B cell (primary cell): Measurements from ENCODE around the gene FAM229B. TPM values are rescaled to one million over a fixed set of nuclear protein-coding genes. Genes with fewer than 3 reads are reported as not detected.
A peak's percentile ranks its signal among the peaks of the same experiment; 100 is the strongest.

ENCODE experiments used
- ATAC-seq: fragments of 200-7000 bp; cut with Tn5 transposase; one replicate; pipeline ENCODE4 v1.10.0; 2021; ENCODE audit warnings: low read depth, mild to moderate bottlenecking, moderate number of reproducible peaks, moderate library complexity
- CTCF ChIA-PET: fragments of 350-600 bp; sonication (Branson Sonifier 250); formaldehyde crosslinking; loops from one replicate; lab custom pipeline; 2021; ENCODE audit warnings: antibody characterized with exemption, inconsistent platforms; lab: Charles Lee
- POLR2A ChIA-PET: fragments of 350-600 bp; sonication (Branson Sonifier 250); formaldehyde crosslinking; loops from one replicate; lab custom pipeline; 2021; ENCODE audit warnings: antibody characterized with exemption; lab: Charles Lee
- DNase-seq: peaks from one replicate; pipeline ENCODE4 v3.0.0; 2013
- H2AFZ ChIP-seq: 2 replicates; pipeline ENCODE4 v1.6.1; 2012; ENCODE audit warnings: mild to moderate bottlenecking, low read depth, low read length; ENCODE audit not compliant: insufficient read depth, poor library complexity, severe bottlenecking
- H3K27ac ChIP-seq, 2 donors: 1 replicate in 1 of 2; 2 replicates in 1 of 2; pipeline ENCODE4 v1.5.1; 2012 to 2013; ENCODE audit warnings: low read length in 2 of 2, mild to moderate bottlenecking in 2 of 2, moderate library complexity in 1 of 2
- H3K27me3 ChIP-seq, 4 experiments: fragments of 200-600 bp in 1 of 4; sonication (generic) in 1 of 4; replicated peaks in 1 of 4; 1 replicate in 2 of 4; 2 replicates in 2 of 4; pipeline versions ENCODE4 v1.6.1 to v1.7.0; 2013 to 2016; ENCODE audit warnings: low read length in 3 of 4, mild to moderate bottlenecking in 2 of 4, mixed read lengths in 1 of 4, moderate library complexity in 1 of 4; ENCODE audit not compliant: insufficient read depth in 4 of 4, control insufficient read depth in 3 of 4; ENCODE audit errors: control extremely low read depth in 1 of 4
- H3K36me3 ChIP-seq, 2 experiments: replicated peaks in 1 of 2; 1 replicate in 1 of 2; 2 replicates in 1 of 2; pipeline versions ENCODE4 v1.6.1 to v1.7.1; 2013; ENCODE audit warnings: low read length in 1 of 2; ENCODE audit not compliant: insufficient read depth in 2 of 2, control insufficient read depth in 1 of 2; ENCODE audit errors: control extremely low read depth in 1 of 2, extremely low read depth in 1 of 2
- H3K4me1 ChIP-seq, 2 donors: fragments of 200-600 bp in 1 of 2; sonication (generic) in 1 of 2; 1 replicate in 1 of 2; 2 replicates in 1 of 2; pipeline versions ENCODE4 v1.5.1 to v1.6.1; 2013 to 2017; ENCODE audit warnings: low read length in 2 of 2; ENCODE audit not compliant: control insufficient read depth in 2 of 2, insufficient read depth in 2 of 2
- H3K4me2 ChIP-seq: replicated peaks from 2 replicates; pipeline ENCODE3; 2012; ENCODE audit warnings: mild to moderate bottlenecking, low read depth, low read length; ENCODE audit not compliant: poor library complexity, severe bottlenecking
- H3K4me3 ChIP-seq, 5 experiments: fragments of 200-600 bp in 1 of 5; sonication (generic) in 1 of 5; 1 replicate in 3 of 5; 2 replicates in 2 of 5; pipeline versions ENCODE4 v1.5.1 to v1.7.0; 2011 to 2016; ENCODE audit warnings: low read length in 4 of 5, mild to moderate bottlenecking in 4 of 5, low read depth in 2 of 5, control low read depth in 1 of 5, moderate library complexity in 1 of 5; ENCODE audit not compliant: insufficient read depth in 1 of 5; ENCODE audit errors: control extremely low read depth in 1 of 5, extremely low read depth in 1 of 5
- H3K79me2 ChIP-seq: fragments of 200-600 bp; sonication (generic); one replicate; pipeline ENCODE4 v1.6.0; 2016; ENCODE audit warnings: low read length; ENCODE audit not compliant: control insufficient read depth, insufficient read depth
- H3K9ac ChIP-seq: fragments of 200-600 bp; sonication (generic); 2 replicates; pipeline ENCODE4 v1.6.1; 2017; ENCODE audit warnings: mild to moderate bottlenecking, low read length, moderate library complexity
- H3K9me3 ChIP-seq, 3 donors: one replicate each; pipeline versions ENCODE4 v1.6.1 to v1.7.1; 2013; ENCODE audit warnings: low read length in 2 of 3; ENCODE audit not compliant: control insufficient read depth in 2 of 3, insufficient read depth in 1 of 3; ENCODE audit errors: control extremely low read depth in 1 of 3
- H4K20me1 ChIP-seq: 2 replicates; pipeline ENCODE4 v1.6.0; 2012; ENCODE audit warnings: mild to moderate bottlenecking, low read length; ENCODE audit not compliant: insufficient read depth, control insufficient read depth, poor library complexity, severe bottlenecking
- H3K27ac Mint-ChIP-seq: one replicate; pipeline ENCODE4 v1.8.0; 2021; ENCODE audit warnings: mixed read lengths
- H3K27me3 Mint-ChIP-seq: one replicate; pipeline ENCODE4 v1.8.0; 2021; ENCODE audit warnings: mixed read lengths
- H3K4me1 Mint-ChIP-seq: one replicate; pipeline ENCODE4 v1.8.0; 2021; ENCODE audit warnings: mixed read lengths
- H3K4me3 Mint-ChIP-seq: one replicate; pipeline ENCODE4 v1.8.0; 2021; ENCODE audit warnings: mixed read lengths
- H3K9me3 Mint-ChIP-seq: one replicate; pipeline ENCODE4 v1.8.0; 2022; ENCODE audit warnings: mixed read lengths; ENCODE audit not compliant: insufficient read depth
- EZH2 ChIP-seq: IDR thresholded peaks from 2 replicates; pipeline ENCODE4 v1.6.1; 2012; ENCODE audit warnings: borderline replicate concordance, low read depth, mild to moderate bottlenecking, moderate library complexity, low read length; ENCODE audit not compliant: insufficient read depth, poor library complexity, severe bottlenecking
- WGBS: methylation state at CpG from one replicate; pipeline ENCODE4 v1.1.5; 2013; ENCODE audit warnings: missing lambda C conversion rate; ENCODE audit not compliant: insufficient coverage; 5-methylcytosine and 5-hydroxymethylcytosine counted together
- intact Hi-C: fragments of 100-400 bp; cut with micrococcal nuclease; formaldehyde crosslinking; loops from one replicate; pipeline ENCODE4 v1.10.0; 2022
- polyA plus RNA-seq: library from polyadenylated mRNA; depleted of rRNA; stranded (reverse); fragments of >200 nt; gene quantifications from 2 replicates; pipeline ENCODE4 v1.2.3, GENCODE V29; 2012
- total RNA-seq, 2 donors: library from RNA; stranded (reverse); fragments of 120-200 nt in 1 of 2; gene quantifications; 1 replicate in 1 of 2; 2 replicates in 1 of 2; pipeline versions ENCODE4 v1.2.3 to v1.2.4, GENCODE V29; 2013 to 2022
- TF ChIP-seq, protein P1 (sequence below): fragments of 200-600 bp; IDR thresholded peaks from one replicate; pipeline ENCODE4 v1.8.0; 2022; ENCODE audit warnings: antibody characterized with exemption, mild to moderate bottlenecking

Gene FAM229B
- total and polyA plus RNA-seq, 2 donors (not counting 1 experiment from before 2014, with no cell fraction given) = 1.3 to 4.4 TPM

DNA sequence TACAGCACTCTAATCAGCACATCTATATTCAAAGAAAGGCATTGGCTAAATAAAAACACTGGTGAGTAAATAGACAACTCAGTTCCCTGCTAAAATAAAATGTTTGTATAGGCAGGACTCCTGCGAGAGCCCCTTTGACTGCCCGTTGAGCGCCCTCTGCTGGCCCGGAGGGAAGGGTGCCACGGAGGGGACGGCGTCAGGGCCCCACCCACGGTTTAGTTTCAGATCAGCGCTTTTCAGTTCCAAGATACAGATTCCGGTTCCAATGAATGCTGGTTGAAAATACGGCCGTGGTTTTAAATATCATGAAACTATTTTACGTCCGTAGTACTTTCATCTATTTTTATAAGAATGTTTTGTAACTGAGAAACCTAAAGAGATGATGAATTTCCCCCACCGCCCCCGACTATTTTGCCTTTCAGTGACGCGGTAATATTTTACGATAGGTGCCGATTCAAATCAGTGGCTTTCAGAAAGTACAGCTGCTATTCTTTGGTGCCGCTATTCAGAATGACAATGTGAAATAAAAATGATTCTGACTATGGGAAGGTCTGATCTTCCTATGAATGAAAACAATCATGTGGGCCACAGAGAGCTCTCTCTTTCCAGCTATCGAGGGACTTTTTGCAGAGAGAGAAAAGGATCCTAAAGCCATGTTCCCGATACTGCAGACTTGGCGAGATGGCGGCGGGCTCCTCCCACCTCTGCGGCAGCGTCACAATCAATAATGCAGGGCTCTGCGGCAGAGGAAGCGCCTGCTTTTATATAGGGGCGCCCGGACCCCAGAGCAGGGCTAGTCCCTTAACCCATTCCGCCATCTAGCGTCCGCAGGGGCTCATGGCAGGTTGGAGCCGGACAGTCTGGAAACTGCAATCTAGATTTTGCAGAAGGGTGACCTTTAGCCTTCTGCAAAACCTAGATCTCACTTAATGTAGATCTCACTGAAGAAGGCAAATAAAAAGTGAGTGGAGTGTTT lies 44.1 kb upstream of the FAM229B start:
- no peaks in the 10 kb centered on the region for H3K27me3 ChIP-seq
- ChIA-PET POLR2A (interaction anchor here (0.6 to 0.7 kb wide), 4 partner anchors 32 to 50 kb away, joined by 3 to 8 read pairs (median 4); no protein-coding TSS in a partner anchor), CTCF (interaction anchor here (0.5 to 5.3 kb wide), 28 partner anchors 10 to 1032 kb away, joined by 3 to 86 read pairs (median 4); partner anchors contain the start of genes FAM229B, FYN and TUBE1)
- H2AFZ ChIP-seq = peak overlapping the region; percentile 93
- no peaks in the 10 kb centered on the region for H3K36me3 ChIP-seq
- Mint-ChIP-seq H3K27me3 (peaks cover 5% of the 10 kb centered on the region), H3K4me3 (peak overlapping the region; percentile 99), H3K9me3 (no peaks in the 10 kb centered on the region), H3K27ac (peak overlapping the region; percentile 99), H3K4me1 (peaks cover 4% of the 10 kb centered on the region)
- H3K79me2 ChIP-seq = no peaks in the 10 kb centered on the region
- intact Hi-C loops = loop anchor here (1.0 to 5.0 kb wide), 13 partner anchors 14 to 1815 kb away; partner anchors contain the start of genes FAM229B, FYN, REV3L and TRAF3IP2
- TF ChIP-seq, protein P1, sequence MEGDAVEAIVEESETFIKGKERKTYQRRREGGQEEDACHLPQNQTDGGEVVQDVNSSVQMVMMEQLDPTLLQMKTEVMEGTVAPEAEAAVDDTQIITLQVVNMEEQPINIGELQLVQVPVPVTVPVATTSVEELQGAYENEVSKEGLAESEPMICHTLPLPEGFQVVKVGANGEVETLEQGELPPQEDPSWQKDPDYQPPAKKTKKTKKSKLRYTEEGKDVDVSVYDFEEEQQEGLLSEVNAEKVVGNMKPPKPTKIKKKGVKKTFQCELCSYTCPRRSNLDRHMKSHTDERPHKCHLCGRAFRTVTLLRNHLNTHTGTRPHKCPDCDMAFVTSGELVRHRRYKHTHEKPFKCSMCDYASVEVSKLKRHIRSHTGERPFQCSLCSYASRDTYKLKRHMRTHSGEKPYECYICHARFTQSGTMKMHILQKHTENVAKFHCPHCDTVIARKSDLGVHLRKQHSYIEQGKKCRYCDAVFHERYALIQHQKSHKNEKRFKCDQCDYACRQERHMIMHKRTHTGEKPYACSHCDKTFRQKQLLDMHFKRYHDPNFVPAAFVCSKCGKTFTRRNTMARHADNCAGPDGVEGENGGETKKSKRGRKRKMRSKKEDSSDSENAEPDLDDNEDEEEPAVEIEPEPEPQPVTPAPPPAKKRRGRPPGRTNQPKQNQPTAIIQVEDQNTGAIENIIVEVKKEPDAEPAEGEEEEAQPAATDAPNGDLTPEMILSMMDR = peak; percentile 89
- no peak for TF ChIP-seq EZH2
- H3K4me1 ChIP-seq = peaks cover 0 to 3% of the 10 kb centered on the region in 2 donors
- peak overlapping the region; percentile 89 for H3K4me2 ChIP-seq
- H3K4me3 ChIP-seq = peak overlapping the region; percentile 69 to 99 (median 71)
- WGBS = under 1% methylated on average over 29 of the region's 36 CpGs
- no peaks in the 10 kb centered on the region for H4K20me1 ChIP-seq
- peak; percentile 91 for DNase-seq
- ATAC-seq = peak; percentile 93
- no peaks in the 10 kb centered on the region for H3K9me3 ChIP-seq
- peak overlapping the region; percentile 91 for H3K9ac ChIP-seq
- H3K27ac ChIP-seq = peak overlapping the region; percentile 93 to 94
